Coronary artery (tissue), 2 donors: ENCODE data around the gene DUSP15.

ENCODE experiments used
- DNase-seq: peaks from one replicate; pipeline ENCODE4 v3.0.0-alpha.2; 2017; ENCODE audit warnings: low spot score
- H3K27ac ChIP-seq, 2 donors: fragments of 200-600 bp; sonication (generic); one replicate each; pipeline ENCODE4 v1.5.1; 2016 to 2019
- H3K4me3 ChIP-seq: fragments of 200-600 bp; sonication (generic); 2 replicates; pipeline ENCODE4 v1.5.1; 2016; ENCODE audit warnings: mild to moderate bottlenecking, moderate library complexity
- CTCF ChIP-seq: fragments of 200-600 bp; sonication (generic); IDR thresholded peaks from one replicate; pipeline ENCODE4 v1.5.1; 2019; ENCODE audit warnings: antibody characterized with exemption

Gene DUSP15

DNA sequence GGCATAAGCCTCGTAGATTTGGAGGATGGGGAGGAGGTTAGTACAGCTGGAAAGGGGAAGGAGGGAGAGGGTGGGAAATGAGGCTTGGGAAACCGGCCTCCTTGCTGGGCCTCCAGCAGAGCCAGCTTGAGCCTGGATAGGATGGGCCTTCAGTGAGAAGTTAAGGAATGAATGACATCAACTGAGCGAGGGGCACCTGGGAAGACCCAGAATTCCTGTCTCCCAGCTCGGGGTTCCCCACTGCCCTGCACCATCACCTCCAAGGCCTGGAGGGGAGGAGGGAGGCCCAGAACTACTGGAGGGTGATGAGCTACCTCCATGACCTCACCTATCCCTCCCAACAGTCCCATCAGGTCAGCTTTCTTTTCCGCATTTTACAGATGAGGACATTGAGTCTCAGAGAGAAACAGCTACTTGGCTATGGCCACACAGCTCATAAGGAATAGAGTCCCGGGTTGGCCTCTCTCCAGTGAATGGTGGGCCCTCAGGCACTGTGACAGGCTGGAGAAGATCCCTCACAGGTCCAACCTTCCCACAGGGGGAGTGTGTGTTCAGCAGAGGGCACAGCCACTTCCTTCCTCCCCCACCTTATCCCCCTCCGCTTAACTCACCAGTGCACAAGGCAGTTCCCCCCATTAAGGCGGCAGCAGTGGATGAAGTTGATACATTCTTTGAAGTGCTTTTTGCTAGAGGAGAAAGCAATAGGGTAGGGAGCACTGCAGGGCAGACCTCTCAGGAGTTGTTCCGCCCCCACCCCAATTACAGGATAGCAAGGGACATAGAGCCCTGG, 6.8 kb downstream of the DUSP15 start:
- H3K4me3 ChIP-seq = no peak overlapping the region
- H3K27ac ChIP-seq = no peak overlapping the region
- DNase-seq = peak; percentile 54
- TF ChIP-seq CTCF = no peak

- no peak for TF ChIP-seq CTCF
- DNase-seq = peak; percentile 43
- Histone ChIP-seq H3K27ac (no peak overlapping the region), H3K4me3 (no peak overlapping the region)
Measured at GRCh38 chr20:31862506-31862905, 7.8 kb downstream of the DUSP15 start.

- DNase-seq = no peak
- Histone ChIP-seq H3K27ac (no peak overlapping the region), H3K4me3 (no peak overlapping the region)
- TF ChIP-seq CTCF = no peak
Measured at GRCh38 chr20:31862157-31862470, 8.2 kb downstream of the DUSP15 start.

GRCh38 chr20:31861385-31862156, 8.8 kb downstream of the DUSP15 start:
- TF ChIP-seq CTCF = no peak
- Histone ChIP-seq H3K4me3 (peak overlapping the region; percentile 76), H3K27ac (no peak overlapping the region)
- peak; percentile 72 for DNase-seq

- Histone ChIP-seq H3K27ac (no peak overlapping the region), H3K4me3 (peak overlapping the region; percentile 76)
- no peak for TF ChIP-seq CTCF
- no peak for DNase-seq
Measured at GRCh38 chr20:31861135-31861384, 9.3 kb downstream of the DUSP15 start.

DNA sequence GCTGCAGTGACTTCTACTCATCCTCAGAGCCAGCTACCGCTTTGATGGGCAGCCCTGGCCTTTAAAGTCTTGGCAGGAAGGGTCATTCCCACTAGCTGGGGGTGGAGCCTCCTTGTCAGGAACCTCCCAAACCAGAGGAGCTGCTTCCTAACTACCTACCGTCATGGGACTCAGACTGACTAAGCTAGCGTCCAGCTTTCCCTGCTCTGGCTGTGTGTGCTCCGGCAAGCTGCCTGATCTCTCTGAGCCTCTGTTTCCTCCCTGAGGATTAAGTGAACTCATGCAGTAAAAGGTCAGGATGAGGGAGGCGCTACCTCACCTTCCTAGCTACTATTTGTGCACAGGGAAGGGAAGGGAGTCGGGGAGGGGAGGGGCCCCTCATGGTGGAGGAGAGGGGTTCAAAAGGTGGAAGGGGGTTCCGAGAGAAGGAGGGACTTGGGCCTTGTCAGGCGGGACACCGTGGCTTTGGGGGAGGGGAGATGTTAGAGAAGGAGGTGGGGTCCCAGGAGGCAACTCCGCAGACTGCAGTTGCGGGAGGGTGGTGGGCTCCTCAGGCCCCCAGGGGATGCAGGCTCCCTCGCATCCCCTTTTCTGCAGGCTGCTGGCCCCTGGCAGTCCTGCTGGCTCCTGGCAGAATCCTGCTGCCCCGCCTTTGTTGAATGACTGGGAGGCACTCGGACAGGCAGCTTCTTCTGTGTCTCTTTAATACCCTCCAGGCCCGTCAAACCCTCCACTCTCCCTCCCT, 9.8 kb downstream of the DUSP15 start:
- H3K27ac ChIP-seq = no peak overlapping the region
- peak overlapping the region; percentile 76 for H3K4me3 ChIP-seq
- no peak for TF ChIP-seq CTCF
- peak; percentile 71 for DNase-seq
